Measurements from ENCODE around the gene CLMN. TPM values are rescaled to one million over a fixed set of nuclear protein-coding genes. Genes with fewer than 3 reads are reported as not detected.

CLMN gene
- total RNA-seq, 1 donor from 2014 or later: 25.3 TPM

GRCh38 chr14:95265106-95266094 is 54.3 kb downstream of the CLMN start:
- Mint-ChIP-seq H3K27me3 (no peaks in the 10 kb centered on the region), H3K4me1 (ENCODE audit: low read depth) (peaks cover 23% of the 10 kb centered on the region), H3K4me3 (ENCODE audit: low read depth) (no peak overlapping the region), H3K27ac (peak overlapping the region; percentile 96), H3K36me3 (ENCODE audit: insufficient read depth) (peaks cover 1% of the 10 kb centered on the region), H3K9me3 (ENCODE audit: low read depth) (peaks cover 14% of the 10 kb centered on the region)
- no peak for TF ChIP-seq CTCF (IDR thresholded peaks at IDR 0.05; ENCODE audit: unreplicated experiment)
- DNase-seq (ENCODE audit: low spot score, unreplicated experiment): no peak

GRCh38 chr14:95264271-95264973 is 55.3 kb downstream of the CLMN start:
- no peaks in the 10 kb centered on the region for H3K27me3 Mint-ChIP-seq
- H3K27ac Mint-ChIP-seq: peak overlapping the region; percentile 96
- peaks cover 1% of the 10 kb centered on the region for H3K36me3 Mint-ChIP-seq (ENCODE audit: insufficient read depth)

DNA sequence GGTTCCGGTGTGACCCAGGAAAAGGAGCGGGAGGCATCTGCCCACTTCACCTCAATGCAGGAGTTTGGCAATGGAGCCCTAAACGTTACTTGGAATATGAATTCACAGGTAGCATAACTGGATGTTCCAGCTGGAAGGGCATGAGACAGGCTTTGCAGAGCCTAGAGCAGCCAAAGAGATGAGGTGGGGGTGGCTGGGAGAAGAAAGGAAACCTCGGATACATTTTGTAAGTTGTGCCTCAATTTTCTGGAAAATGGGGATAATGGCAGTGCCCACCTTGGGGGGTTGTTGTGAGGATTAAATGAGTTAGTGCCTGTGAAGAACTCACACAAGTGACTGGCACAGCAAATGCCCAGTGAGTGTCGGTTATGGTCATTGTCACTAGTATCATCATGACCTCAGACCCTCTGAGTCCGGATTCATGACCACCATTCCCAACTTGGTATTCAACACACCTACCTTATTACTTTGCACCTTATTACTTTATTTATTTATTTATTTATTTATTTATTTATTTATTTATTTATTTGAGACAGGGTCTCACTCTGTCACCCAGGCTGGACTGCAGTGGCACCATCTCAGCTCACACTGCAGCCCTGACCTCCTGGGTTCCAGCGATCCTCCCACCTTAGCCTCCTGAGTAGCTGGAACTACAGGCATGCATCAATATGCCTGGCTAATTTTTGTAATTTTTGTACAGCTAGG is 56.0 kb downstream of the CLMN start:
- Mint-ChIP-seq H3K27ac (peak overlapping the region; percentile 96), H3K9me3 (ENCODE audit: low read depth) (peaks cover 14% of the 10 kb centered on the region), H3K36me3 (ENCODE audit: insufficient read depth) (peaks cover 1% of the 10 kb centered on the region), H3K4me3 (ENCODE audit: low read depth) (no peak overlapping the region), H3K4me1 (ENCODE audit: low read depth) (peaks cover 23% of the 10 kb centered on the region), H3K27me3 (no peaks in the 10 kb centered on the region)
- DNase-seq (ENCODE audit: low spot score, unreplicated experiment): no peak
- no peak for TF ChIP-seq CTCF (IDR thresholded peaks at IDR 0.05; ENCODE audit: unreplicated experiment)

More at GRCh38 chr14:95264271-95264973, 55.3 kb downstream of the CLMN start:
- no peak overlapping the region for H3K4me3 Mint-ChIP-seq (ENCODE audit: low read depth)
- peaks cover 14% of the 10 kb centered on the region for H3K9me3 Mint-ChIP-seq (ENCODE audit: low read depth)
- H3K4me1 Mint-ChIP-seq (ENCODE audit: low read depth): peaks cover 23% of the 10 kb centered on the region
- TF ChIP-seq CTCF (IDR thresholded peaks at IDR 0.05; ENCODE audit: unreplicated experiment): no peak
- no peak for DNase-seq (ENCODE audit: low spot score, unreplicated experiment)

DNA sequence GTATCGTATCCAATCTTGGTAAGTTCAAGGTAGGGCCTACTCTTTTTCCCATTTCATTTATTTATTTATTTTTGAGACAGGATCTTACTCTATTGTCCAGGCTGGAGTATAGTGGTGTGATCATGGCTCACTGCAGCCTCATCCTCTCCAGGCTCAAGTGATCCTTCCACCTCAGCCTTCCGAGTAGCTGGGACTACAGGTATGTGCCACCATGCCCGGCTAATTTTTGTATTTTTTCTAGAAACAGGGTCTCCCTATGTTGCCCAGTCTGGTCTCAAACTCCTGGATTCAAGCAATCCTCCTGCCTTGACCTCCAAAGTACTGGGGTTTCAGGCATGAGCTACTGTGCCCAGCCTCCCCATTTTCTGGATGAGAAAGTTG is 57.2 kb downstream of the CLMN start:
- Mint-ChIP-seq H3K4me1 (ENCODE audit: low read depth) (peaks cover 23% of the 10 kb centered on the region), H3K36me3 (ENCODE audit: insufficient read depth) (peaks cover 1% of the 10 kb centered on the region), H3K9me3 (ENCODE audit: low read depth) (peaks cover 10% of the 10 kb centered on the region), H3K4me3 (ENCODE audit: low read depth) (no peak overlapping the region), H3K27me3 (no peaks in the 10 kb centered on the region), H3K27ac (no peak overlapping the region)
- TF ChIP-seq CTCF (IDR thresholded peaks at IDR 0.05; ENCODE audit: unreplicated experiment): no peak
- DNase-seq (ENCODE audit: low spot score, unreplicated experiment): no peak
